WTC11 (cell line): Measurements from ENCODE around the gene MED13.

ENCODE experiments used
- ARID4B ChIP-seq: sonication (generic); formaldehyde crosslinking; IDR thresholded peaks from 2 replicates; pipeline ENCODE4 v1.8.0; 2023; ENCODE audit warnings: missing genetic modification reagents, mild to moderate bottlenecking, borderline replicate concordance
- CBFB ChIP-seq: sonication (generic); formaldehyde crosslinking; IDR thresholded peaks from 2 replicates; pipeline ENCODE4 v1.8.1; 2022; ENCODE audit warnings: mild to moderate bottlenecking, low read depth, missing genetic modification reagents
- ESRRA ChIP-seq: sonication (generic); formaldehyde crosslinking; IDR thresholded peaks from 2 replicates; pipeline ENCODE4 v1.8.1; 2022; ENCODE audit warnings: mild to moderate bottlenecking, missing genetic modification reagents, borderline replicate concordance
- MAX ChIP-seq: sonication (generic); formaldehyde crosslinking; IDR thresholded peaks from 2 replicates; pipeline ENCODE4 v1.8.0; 2022; ENCODE audit warnings: mild to moderate bottlenecking, missing genetic modification reagents
- NFATC4 ChIP-seq: fragments of 250-450 bp; sonication (Bioruptor Pico); IDR thresholded peaks from 2 replicates; pipeline ENCODE4 v1.9.0; 2021; ENCODE audit warnings: mild to moderate bottlenecking
- NR3C1 ChIP-seq: sonication (generic); formaldehyde crosslinking; conservative IDR thresholded peaks from 2 replicates; pipeline ENCODE4 v1.8.1; 2023; ENCODE audit warnings: low read depth, mild to moderate bottlenecking, missing genetic modification reagents
- TF ChIP-seq, protein P1 (sequence below): fragments of 200-600 bp; IDR thresholded peaks from 2 replicates; pipeline ENCODE4 v1.8.0; 2022; ENCODE audit warnings: antibody characterized with exemption
- TF ChIP-seq, protein P2 (sequence below): sonication (generic); formaldehyde crosslinking; IDR thresholded peaks from 2 replicates; pipeline ENCODE4 v1.8.0; 2022; ENCODE audit warnings: mild to moderate bottlenecking, missing genetic modification reagents
- TF ChIP-seq, protein P3 (sequence below): sonication (generic); formaldehyde crosslinking; IDR thresholded peaks from 2 replicates; pipeline ENCODE4 v1.8.1; 2022; ENCODE audit warnings: low read depth, mild to moderate bottlenecking, moderate library complexity, missing genetic modification reagents, borderline replicate concordance

DNA sequence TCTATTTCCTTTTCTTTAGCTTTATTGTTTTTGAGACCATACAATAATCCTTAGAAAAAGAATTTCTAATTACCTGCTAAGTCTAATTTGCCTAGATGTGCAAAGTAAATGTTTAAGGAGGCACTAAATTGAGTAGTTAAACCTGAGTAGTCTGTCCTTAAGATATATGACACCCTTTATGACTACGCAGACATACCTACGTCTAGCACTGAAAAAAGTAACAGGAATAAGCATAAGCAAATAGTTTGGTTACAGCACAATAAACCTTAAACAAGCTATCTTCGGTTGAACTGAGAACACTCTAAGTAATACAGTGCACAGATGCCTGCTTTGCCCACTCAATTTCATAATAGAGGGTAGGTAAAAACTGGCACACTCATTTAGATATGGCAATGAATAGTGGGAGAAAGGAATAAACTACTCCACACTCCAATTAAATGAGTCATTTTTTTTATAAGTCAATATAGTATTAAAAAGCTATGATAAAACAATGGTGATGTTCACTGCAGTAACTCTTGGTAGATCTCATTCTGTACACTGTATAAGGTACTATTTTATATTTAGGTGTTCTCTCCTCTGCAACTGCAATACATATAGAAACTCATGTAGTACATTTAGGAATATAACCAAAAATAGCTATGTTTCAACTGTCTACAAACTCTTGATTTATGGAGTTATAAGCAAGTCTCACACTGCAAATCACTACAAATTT is 117.6 kb downstream of the MED13 start:
- TF ChIP-seq, protein P1, sequence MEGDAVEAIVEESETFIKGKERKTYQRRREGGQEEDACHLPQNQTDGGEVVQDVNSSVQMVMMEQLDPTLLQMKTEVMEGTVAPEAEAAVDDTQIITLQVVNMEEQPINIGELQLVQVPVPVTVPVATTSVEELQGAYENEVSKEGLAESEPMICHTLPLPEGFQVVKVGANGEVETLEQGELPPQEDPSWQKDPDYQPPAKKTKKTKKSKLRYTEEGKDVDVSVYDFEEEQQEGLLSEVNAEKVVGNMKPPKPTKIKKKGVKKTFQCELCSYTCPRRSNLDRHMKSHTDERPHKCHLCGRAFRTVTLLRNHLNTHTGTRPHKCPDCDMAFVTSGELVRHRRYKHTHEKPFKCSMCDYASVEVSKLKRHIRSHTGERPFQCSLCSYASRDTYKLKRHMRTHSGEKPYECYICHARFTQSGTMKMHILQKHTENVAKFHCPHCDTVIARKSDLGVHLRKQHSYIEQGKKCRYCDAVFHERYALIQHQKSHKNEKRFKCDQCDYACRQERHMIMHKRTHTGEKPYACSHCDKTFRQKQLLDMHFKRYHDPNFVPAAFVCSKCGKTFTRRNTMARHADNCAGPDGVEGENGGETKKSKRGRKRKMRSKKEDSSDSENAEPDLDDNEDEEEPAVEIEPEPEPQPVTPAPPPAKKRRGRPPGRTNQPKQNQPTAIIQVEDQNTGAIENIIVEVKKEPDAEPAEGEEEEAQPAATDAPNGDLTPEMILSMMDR, result no peak
- TF ChIP-seq CBFB (CRISPR knock-in tag) (no peak), ESRRA (CRISPR knock-in tag) (no peak), NFATC4 (CRISPR knock-in tag) (no peak), NR3C1 (CRISPR knock-in tag) (no peak), ARID4B (CRISPR knock-in tag) (no peak), MAX (CRISPR knock-in tag) (no peak)
- TF ChIP-seq, protein P2, sequence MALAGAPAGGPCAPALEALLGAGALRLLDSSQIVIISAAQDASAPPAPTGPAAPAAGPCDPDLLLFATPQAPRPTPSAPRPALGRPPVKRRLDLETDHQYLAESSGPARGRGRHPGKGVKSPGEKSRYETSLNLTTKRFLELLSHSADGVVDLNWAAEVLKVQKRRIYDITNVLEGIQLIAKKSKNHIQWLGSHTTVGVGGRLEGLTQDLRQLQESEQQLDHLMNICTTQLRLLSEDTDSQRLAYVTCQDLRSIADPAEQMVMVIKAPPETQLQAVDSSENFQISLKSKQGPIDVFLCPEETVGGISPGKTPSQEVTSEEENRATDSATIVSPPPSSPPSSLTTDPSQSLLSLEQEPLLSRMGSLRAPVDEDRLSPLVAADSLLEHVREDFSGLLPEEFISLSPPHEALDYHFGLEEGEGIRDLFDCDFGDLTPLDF (CRISPR knock-in tag), result no peak
- TF ChIP-seq, protein P3, sequence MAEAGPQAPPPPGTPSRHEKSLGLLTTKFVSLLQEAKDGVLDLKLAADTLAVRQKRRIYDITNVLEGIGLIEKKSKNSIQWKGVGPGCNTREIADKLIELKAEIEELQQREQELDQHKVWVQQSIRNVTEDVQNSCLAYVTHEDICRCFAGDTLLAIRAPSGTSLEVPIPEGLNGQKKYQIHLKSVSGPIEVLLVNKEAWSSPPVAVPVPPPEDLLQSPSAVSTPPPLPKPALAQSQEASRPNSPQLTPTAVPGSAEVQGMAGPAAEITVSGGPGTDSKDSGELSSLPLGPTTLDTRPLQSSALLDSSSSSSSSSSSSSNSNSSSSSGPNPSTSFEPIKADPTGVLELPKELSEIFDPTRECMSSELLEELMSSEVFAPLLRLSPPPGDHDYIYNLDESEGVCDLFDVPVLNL, result no peak
